GM19351 (cell line): ENCODE results near the gene THADA.
"Not testable (repeated sequence)": the region's sequence is repeated elsewhere in the genome, so short reads cannot be mapped to it uniquely, and the experiment has no call there.

Experiments
- ATAC-seq: cut with Tn5 transposase; IDR thresholded peaks from one replicate; pipeline ENCODE4 v1.9.1; 2021; ENCODE audit warnings: mild to moderate bottlenecking, moderate library complexity; ENCODE audit not compliant: unreplicated experiment

The THADA gene

GRCh38 chr2:43393918-43394317 lies 201.9 kb downstream of the THADA start:
- ATAC-seq: no peak

GRCh38 chr2:43391878-43392215 lies 204.0 kb downstream of the THADA start:
- no peak for ATAC-seq

- ATAC-seq: no peak
Measured at GRCh38 chr2:43391201-43391877, 204.5 kb downstream of the THADA start.

GRCh38 chr2:43389581-43390466 lies 206.0 kb downstream of the THADA start:
- ATAC-seq: no peak

GRCh38 chr2:43388371-43388770 lies 207.5 kb downstream of the THADA start:
- no peak for ATAC-seq

- peak; percentile 79 for ATAC-seq
Measured at GRCh38 chr2:43387092-43388062, 208.5 kb downstream of the THADA start.

- ATAC-seq: not testable (repeated sequence)
Measured at GRCh38 chr2:43386679-43387078, 209.2 kb downstream of the THADA start.

GRCh38 chr2:43384143-43384542 lies 211.7 kb downstream of the THADA start:
- ATAC-seq: no peak

GRCh38 chr2:43383533-43383932 lies 212.3 kb downstream of the THADA start:
- ATAC-seq: no peak

GRCh38 chr2:43379494-43379893 lies 216.3 kb downstream of the THADA start:
- no peak for ATAC-seq

GRCh38 chr2:43377327-43377726 lies 218.5 kb downstream of the THADA start:
- ATAC-seq: no peak

GRCh38 chr2:43376523-43377198 lies 219.2 kb downstream of the THADA start:
- ATAC-seq: no peak

- no peak for ATAC-seq
Measured at GRCh38 chr2:43375746-43376522, 219.9 kb downstream of the THADA start.

- no peak for ATAC-seq
Measured at GRCh38 chr2:43372416-43373081, 223.3 kb downstream of the THADA start.

- no peak for ATAC-seq
Measured at GRCh38 chr2:43370705-43371104, 225.1 kb downstream of the THADA start.

- no peak for ATAC-seq
Measured at GRCh38 chr2:43370146-43370545, 225.7 kb downstream of the THADA start.

GRCh38 chr2:43368483-43369385 lies 227.1 kb downstream of the THADA start:
- no peak for ATAC-seq
